Osteoblast (primary cell): ENCODE measurements around the gene AMDHD1. TPM values are rescaled to one million over a fixed set of nuclear protein-coding genes. Genes with fewer than 3 reads are reported as not detected.

Experiments
- DNase-seq: peaks from one replicate; pipeline ENCODE4 v3.0.0; 2011; ENCODE audit warnings: low spot score, mixed read lengths; ENCODE audit not compliant: insufficient read length; ENCODE audit errors: missing footprints
- H2AFZ ChIP-seq: 2 replicates; pipeline ENCODE4 v1.6.0; 2011; ENCODE audit warnings: mild to moderate bottlenecking, low read length
- H3K27ac ChIP-seq: 2 replicates; pipeline ENCODE4 v1.5.1; 2011; ENCODE audit warnings: mild to moderate bottlenecking, low read depth, low read length, moderate library complexity
- H3K27me3 ChIP-seq: 2 replicates; pipeline ENCODE4 v1.6.0; 2012; ENCODE audit warnings: mild to moderate bottlenecking, control low read depth, inconsistent platforms, low read length, moderate library complexity; ENCODE audit not compliant: insufficient read depth
- H3K36me3 ChIP-seq: 2 replicates; pipeline ENCODE4 v1.5.1; 2011; ENCODE audit warnings: mild to moderate bottlenecking, low read length, control low read depth, moderate library complexity; ENCODE audit not compliant: insufficient read depth
- H3K4me1 ChIP-seq: 2 replicates; pipeline ENCODE4 v1.5.1; 2011; ENCODE audit warnings: mild to moderate bottlenecking, low read length, control low read depth, moderate library complexity; ENCODE audit not compliant: insufficient read depth
- H3K4me2 ChIP-seq: 2 replicates; pipeline ENCODE4 v1.6.0; 2011; ENCODE audit warnings: mild to moderate bottlenecking, low read length; ENCODE audit not compliant: insufficient read depth
- H3K4me3 ChIP-seq: fragments of 200-600 bp; sonication (generic); 3 replicates; pipeline ENCODE4 v1.5.1; 2012; ENCODE audit warnings: mild to moderate bottlenecking, low read length, inconsistent platforms; ENCODE audit not compliant: insufficient read depth
- H3K79me2 ChIP-seq: 2 replicates; pipeline ENCODE4 v1.6.0; 2012; ENCODE audit warnings: mild to moderate bottlenecking, low read length, control low read depth, inconsistent platforms; ENCODE audit not compliant: insufficient read depth
- H3K9me3 ChIP-seq: 2 replicates; pipeline ENCODE4 v1.5.1; 2011; ENCODE audit warnings: low read depth, low read length, control low read depth
- H4K20me1 ChIP-seq: 2 replicates; pipeline ENCODE4 v1.6.0; 2012; ENCODE audit warnings: mild to moderate bottlenecking, low read length, control low read depth; ENCODE audit not compliant: insufficient read depth
- total RNA-seq: library from RNA; depleted of rRNA; stranded (reverse); fragments of >200 nt; gene quantifications from 2 replicates; pipeline ENCODE4 v1.2.3, GENCODE V29; 2012
- TF ChIP-seq, protein P1 (sequence below): IDR thresholded peaks from 2 replicates; pipeline ENCODE4 v1.5.1; 2011; ENCODE audit warnings: mild to moderate bottlenecking, low read depth, low read length, moderate library complexity; ENCODE audit errors: extremely low read depth

AMDHD1 gene
- total RNA-seq, 1 donor, result 0.36 TPM

DNA sequence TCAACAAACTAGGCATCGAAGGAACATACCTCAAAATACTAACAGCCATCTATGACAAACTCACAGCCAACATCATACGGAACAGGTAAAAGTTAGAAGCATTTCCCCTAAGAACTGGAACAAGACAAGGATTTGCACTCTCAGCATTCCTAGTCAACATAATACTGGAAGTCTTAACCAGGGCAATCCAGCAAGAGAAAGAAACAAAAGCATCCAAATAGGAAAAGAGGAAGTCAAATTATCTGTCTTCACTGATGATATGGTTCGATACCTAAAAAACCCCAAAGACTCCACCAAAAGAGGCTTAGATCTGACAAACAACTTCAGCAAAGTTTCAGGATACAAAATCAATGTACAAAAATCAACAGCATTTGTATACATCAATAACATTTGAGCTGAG lies 33.3 kb upstream of the AMDHD1 start:
- H3K9me3 ChIP-seq, result no peaks in the 10 kb centered on the region
- H3K27me3 ChIP-seq, result peaks cover 10% of the 10 kb centered on the region
- TF ChIP-seq, protein P1, sequence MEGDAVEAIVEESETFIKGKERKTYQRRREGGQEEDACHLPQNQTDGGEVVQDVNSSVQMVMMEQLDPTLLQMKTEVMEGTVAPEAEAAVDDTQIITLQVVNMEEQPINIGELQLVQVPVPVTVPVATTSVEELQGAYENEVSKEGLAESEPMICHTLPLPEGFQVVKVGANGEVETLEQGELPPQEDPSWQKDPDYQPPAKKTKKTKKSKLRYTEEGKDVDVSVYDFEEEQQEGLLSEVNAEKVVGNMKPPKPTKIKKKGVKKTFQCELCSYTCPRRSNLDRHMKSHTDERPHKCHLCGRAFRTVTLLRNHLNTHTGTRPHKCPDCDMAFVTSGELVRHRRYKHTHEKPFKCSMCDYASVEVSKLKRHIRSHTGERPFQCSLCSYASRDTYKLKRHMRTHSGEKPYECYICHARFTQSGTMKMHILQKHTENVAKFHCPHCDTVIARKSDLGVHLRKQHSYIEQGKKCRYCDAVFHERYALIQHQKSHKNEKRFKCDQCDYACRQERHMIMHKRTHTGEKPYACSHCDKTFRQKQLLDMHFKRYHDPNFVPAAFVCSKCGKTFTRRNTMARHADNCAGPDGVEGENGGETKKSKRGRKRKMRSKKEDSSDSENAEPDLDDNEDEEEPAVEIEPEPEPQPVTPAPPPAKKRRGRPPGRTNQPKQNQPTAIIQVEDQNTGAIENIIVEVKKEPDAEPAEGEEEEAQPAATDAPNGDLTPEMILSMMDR, result no peak
- no peaks in the 10 kb centered on the region for H4K20me1 ChIP-seq
- no peak overlapping the region for H3K4me3 ChIP-seq
- H3K27ac ChIP-seq, result no peak overlapping the region
- H3K79me2 ChIP-seq, result no peaks in the 10 kb centered on the region
- no peak overlapping the region for H3K4me2 ChIP-seq
- H2AFZ ChIP-seq, result no peak overlapping the region
- no peaks in the 10 kb centered on the region for H3K36me3 ChIP-seq
- DNase-seq, result no peak
- peaks cover 2% of the 10 kb centered on the region for H3K4me1 ChIP-seq

DNA sequence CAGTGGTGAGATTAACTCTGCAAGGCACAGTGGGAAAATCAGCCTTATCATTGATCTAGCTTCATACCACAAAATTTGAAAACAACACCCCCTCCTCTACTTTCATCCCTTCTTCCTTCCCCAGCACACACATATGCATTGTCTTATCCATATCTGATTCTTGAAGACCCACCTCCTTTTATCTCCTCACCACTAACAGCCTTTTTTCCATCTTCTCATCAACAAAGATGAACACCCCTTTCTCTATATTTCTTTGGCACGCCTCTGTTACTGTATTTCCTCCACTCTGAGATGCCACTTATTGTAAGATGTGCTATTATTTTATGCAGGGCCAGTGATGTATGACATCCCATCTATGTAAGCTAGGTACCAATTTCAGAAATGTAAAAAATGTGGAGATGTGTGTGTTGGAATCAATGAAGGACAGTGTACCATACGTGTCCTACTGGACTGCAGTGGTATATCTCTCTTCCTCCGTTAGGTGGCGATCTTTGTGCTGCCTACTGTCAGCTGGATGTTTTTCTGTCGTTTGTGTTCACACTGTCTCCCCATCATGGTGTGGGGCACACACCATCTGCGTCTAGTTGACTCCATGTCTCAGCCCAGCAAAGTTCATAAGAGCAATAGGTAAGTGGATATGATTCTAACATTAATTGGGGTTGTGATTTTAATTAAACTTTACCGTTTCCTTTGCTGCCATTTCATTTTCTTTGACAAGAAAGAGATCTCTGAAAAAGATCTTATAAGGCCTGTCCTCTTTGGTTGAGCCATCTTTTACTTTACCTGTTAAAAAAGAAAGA lies 24.7 kb upstream of the AMDHD1 start:
- peaks cover 25% of the 10 kb centered on the region for H3K27me3 ChIP-seq
- no peaks in the 10 kb centered on the region for H4K20me1 ChIP-seq
- no peaks in the 10 kb centered on the region for H3K36me3 ChIP-seq
- H3K4me2 ChIP-seq, result no peak overlapping the region
- H3K27ac ChIP-seq, result no peak overlapping the region
- TF ChIP-seq, protein P1, result peak; percentile 93
- no peak overlapping the region for H3K4me3 ChIP-seq
- DNase-seq, result peak; percentile 71
- H3K9me3 ChIP-seq, result no peaks in the 10 kb centered on the region
- H3K4me1 ChIP-seq, result peaks cover 8% of the 10 kb centered on the region
- H3K79me2 ChIP-seq, result no peaks in the 10 kb centered on the region
- no peak overlapping the region for H2AFZ ChIP-seq

DNA sequence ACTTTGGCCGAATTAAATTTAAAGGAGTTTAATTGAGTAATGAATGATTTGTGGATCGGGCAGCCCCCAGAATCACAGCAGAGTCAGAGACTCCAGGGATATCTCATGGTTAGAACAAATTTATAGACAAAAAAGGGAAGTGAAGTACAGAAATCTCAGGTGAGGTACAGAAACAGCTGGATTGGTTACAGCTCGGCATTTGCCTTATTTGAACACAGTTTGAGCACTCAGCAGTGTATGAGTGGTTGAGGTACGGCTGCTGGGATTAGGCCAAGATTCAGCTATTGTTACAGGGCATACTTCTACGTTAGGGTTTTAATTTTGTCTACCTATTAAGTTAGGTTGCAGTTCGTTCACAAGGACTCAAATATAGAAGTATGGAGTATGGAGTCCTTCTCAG lies 24.0 kb upstream of the AMDHD1 start:
- Histone ChIP-seq H3K27ac (no peak overlapping the region), H4K20me1 (no peaks in the 10 kb centered on the region), H2AFZ (no peak overlapping the region), H3K36me3 (no peaks in the 10 kb centered on the region), H3K79me2 (no peaks in the 10 kb centered on the region), H3K4me3 (no peak overlapping the region), H3K9me3 (no peaks in the 10 kb centered on the region), H3K27me3 (peaks cover 25% of the 10 kb centered on the region), H3K4me2 (no peak overlapping the region), H3K4me1 (peaks cover 8% of the 10 kb centered on the region)
- TF ChIP-seq, protein P1, result no peak
- DNase-seq, result no peak

DNA sequence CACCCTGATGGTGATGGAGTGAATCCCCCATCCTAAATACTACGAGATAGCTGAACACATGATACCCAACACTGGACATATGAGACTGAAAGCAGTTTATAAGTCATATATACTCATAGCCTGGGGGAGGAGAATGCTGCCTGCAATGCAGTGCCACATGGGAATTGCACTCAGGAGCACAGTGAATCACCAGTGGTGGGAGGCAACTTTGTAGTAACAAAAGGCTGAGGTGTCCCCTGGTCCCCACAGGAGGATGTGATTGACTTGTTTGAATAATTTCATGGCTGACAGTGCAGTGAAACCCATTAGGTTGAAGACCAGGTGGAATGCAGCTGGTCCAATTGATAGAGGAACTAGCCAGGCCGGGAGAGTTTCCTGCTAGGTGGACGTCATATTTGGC lies 20.9 kb upstream of the AMDHD1 start:
- TF ChIP-seq, protein P1, result no peak

More for the DNA sequence above, 20.9 kb upstream of the AMDHD1 start:
- Histone ChIP-seq H3K36me3 (no peaks in the 10 kb centered on the region), H3K4me1 (peaks cover 8% of the 10 kb centered on the region), H3K4me2 (peak overlapping the region; percentile 29), H3K79me2 (no peaks in the 10 kb centered on the region), H3K27ac (no peak overlapping the region), H4K20me1 (no peaks in the 10 kb centered on the region), H3K4me3 (no peak overlapping the region), H3K27me3 (peaks cover 3% of the 10 kb centered on the region), H3K9me3 (no peaks in the 10 kb centered on the region), H2AFZ (peak overlapping the region; percentile 41)
- peak; percentile 91 for DNase-seq
